Hindlimb muscle (tissue), 1 donor: ENCODE measurements around the gene OLA1. TPM values are rescaled to one million over a fixed set of nuclear protein-coding genes. Genes with fewer than 3 reads are reported as not detected.

Experiments
- DNase-seq: peaks from one replicate; pipeline ENCODE4 v3.0.0-alpha.2; 2013
- polyA plus RNA-seq: library from polyadenylated mRNA; unstranded; fragments of 120-200 nt; gene quantifications from one replicate; pipeline ENCODE4 v1.2.1, GENCODE V29; 2013; ENCODE audit not compliant: insufficient read length

The OLA1 gene
- polyA plus RNA-seq, 1 donor = 221 TPM

GRCh38 chr2:174028935-174029334 is 219.4 kb downstream of the OLA1 start:
- no peak for DNase-seq

DNA sequence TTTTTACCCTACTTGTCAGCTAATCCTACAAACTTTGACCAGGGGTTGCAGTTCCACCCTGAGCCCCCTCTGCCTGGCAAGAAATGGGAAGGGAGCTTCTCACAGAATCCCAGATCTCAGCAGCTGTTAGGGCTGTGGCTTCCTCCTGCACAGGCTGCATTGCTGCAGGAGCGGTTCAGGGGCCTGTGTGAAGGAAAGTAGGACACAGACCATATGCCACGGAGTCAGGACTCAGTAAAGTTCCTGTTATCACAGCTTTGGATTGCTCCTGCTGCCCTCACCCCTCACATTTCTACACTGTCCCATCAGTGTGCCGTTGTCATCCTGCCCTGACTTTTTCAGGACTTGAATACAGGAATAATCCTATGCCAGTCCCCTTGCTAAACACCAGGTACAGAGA is 220.4 kb downstream of the OLA1 start:
- DNase-seq = no peak

GRCh38 chr2:174026122-174026845 is 222.0 kb downstream of the OLA1 start:
- no peak for DNase-seq

GRCh38 chr2:174025271-174026121 is 222.8 kb downstream of the OLA1 start:
- peak; percentile 92 for DNase-seq

DNA sequence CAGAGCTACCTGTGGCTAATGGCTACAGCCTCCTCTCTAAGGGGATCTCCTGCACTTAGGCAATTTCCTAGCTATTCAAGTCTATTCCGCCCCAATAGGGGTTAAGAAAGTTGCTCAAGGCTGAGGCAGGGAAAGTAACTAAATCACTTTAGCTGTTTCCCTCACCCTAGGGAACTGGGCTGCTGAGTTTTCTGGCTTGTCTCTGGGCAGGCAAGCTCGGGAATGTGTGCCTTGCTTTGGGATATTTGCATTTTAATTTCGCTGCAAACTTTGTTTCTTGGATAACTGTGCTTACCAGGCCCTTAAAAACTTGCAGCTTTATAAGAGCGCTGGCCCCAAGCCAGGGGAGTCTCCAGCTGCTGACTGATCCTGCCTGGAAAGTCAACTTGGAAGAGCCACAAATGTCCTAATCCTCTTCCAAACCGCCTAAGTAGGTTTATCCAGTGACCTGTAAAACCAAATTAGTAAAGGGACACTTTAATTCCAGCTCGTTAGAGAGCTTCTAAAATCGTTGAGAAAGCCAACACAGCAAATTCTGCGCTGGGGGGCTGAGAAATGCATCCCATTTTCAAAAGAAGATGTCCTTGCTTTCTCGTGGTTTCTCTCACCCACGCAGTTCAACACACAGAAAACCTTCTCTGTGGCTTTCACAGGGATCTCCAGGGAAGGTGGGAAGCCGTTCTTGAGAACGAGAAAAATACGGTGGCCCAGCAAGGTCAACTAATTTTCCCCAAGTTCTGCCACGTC is 223.6 kb downstream of the OLA1 start:
- peak; percentile 95 for DNase-seq

GRCh38 chr2:174023591-174024523 is 224.5 kb downstream of the OLA1 start:
- peak; percentile 62 for DNase-seq

Other genes with a start within 250 kb of the OLA1 start
- gene SP9, start 86.4 kb upstream of the OLA1 start, polyA plus RNA-seq = 0.23 TPM
- 32.6 TPM for gene SCRN3, start 147.2 kb upstream of the OLA1 start, polyA plus RNA-seq
- 3.7 TPM for gene GPR155, start 238.5 kb upstream of the OLA1 start, polyA plus RNA-seq